ENCODE results near the gene CHST15. TPM values are rescaled to one million over a fixed set of nuclear protein-coding genes. Genes with fewer than 3 reads are reported as not detected.

The CHST15 gene
- total and polyA plus RNA-seq, 2 of the 13 experiments (the other 11 are each of a cell fraction or from before 2014, with no cell fraction given), result 1.4 to 94.7 TPM

- DNase-seq (ENCODE audit: low spot score) (no peak), ATAC-seq (no peak), FAIRE-seq (no peak)
- POLR2A ChIA-PET, result no interaction called here
- Histone ChIP-seq H3K4me1 (ENCODE audit: insufficient read depth, low read length) (peaks cover 25% of the 10 kb centered on the region; the same call in 1 of the 2 replicates), H3K4me2 (ENCODE audit: low read depth, low read length) (no peak overlapping the region), H3K36me3 (replicated peaks in 1 of 2; ENCODE audit: control insufficient read depth in 1 of 2, insufficient read depth in 2 of 2, low read length in 2 of 2) (peaks cover 35 to 56% of the 10 kb centered on the region in 2 experiments), H2AFZ (ENCODE audit: low read length) (no peak overlapping the region), H4K20me1 (ENCODE audit: insufficient read depth, low read length) (peaks cover 5% of the 10 kb centered on the region; the same call in 1 of the 2 replicates), H3K9ac (ENCODE audit: insufficient read depth, low read depth, low read length) (no peak overlapping the region), H3K9me3 (ENCODE audit: low read length) (no peaks in the 10 kb centered on the region), H3K4me3 (replicated peaks in 1 of 3; ENCODE audit: insufficient read depth in 1 of 3, low read depth in 2 of 3, low read length in 3 of 3) (no peak overlapping the region), H3K79me2 (ENCODE audit: insufficient read depth, low read length) (no peaks in the 10 kb centered on the region), H3K27me3 (ENCODE audit: control insufficient read depth in 1 of 2, insufficient read depth in 2 of 2, low read length in 2 of 2) (no peaks in the 10 kb centered on the region), H3K27ac (ENCODE audit: extremely low read length, insufficient read depth, low read length) (no peak overlapping the region)
- TF ChIP-seq ZNF687 (CRISPR knock-in tag; IDR thresholded peaks at IDR 0.05), result peak; percentile 25; the same call in 1 of the 2 replicates
- TF ChIP-seq ZHX1 (CRISPR knock-in tag; IDR thresholded peaks at IDR 0.05; ENCODE audit: low read depth), result no peak
- in situ Hi-C loops (cut with HindIII; ENCODE audit: extremely low pct_ligation_motif_present, low pct_unique_long_range_greater_than_20kb), result no loop called here
- BruUV-seq (replicated peaks), result no TSS peak
- CTCF ChIA-PET (ENCODE audit: low intra/inter-chr PET ratio, low total read pairs), result interaction anchor here (1.0 kb wide), 1 partner anchor 98 kb away, joined by 3 read pairs; no protein-coding TSS in a partner anchor
- intact Hi-C loops (cut with micrococcal nuclease; ENCODE audit: unreplicated experiment), result loop anchor here (10.0 kb wide), 1 partner anchor 128 kb away; no protein-coding TSS in a partner anchor
- 87% methylated on average over 7 of the region's 12 CpGs for WGBS (ENCODE audit: low lambda C conversion rate)
Observed at GRCh38 chr10:124027031-124027611, 66.3 kb downstream of the CHST15 start.

Measured in HepG2 (cell line).